Urinary bladder (tissue), 4 donors: Measurements from ENCODE around the gene LSM5. TPM values are rescaled to one million over a fixed set of nuclear protein-coding genes. Genes with fewer than 3 reads are reported as not detected.
A peak's percentile ranks its signal among the peaks of the same experiment; 100 is the strongest.

Experiments used
- DNase-seq: peaks from one replicate; pipeline ENCODE4 v3.0.0-alpha.2; 2015; ENCODE audit errors: extremely low spot score
- H3K27ac ChIP-seq: one replicate; pipeline ENCODE4 v1.5.1; 2013; ENCODE audit warnings: low read depth, mild to moderate bottlenecking, moderate library complexity
- H3K36me3 ChIP-seq: one replicate; pipeline ENCODE4 v1.6.1; 2013; ENCODE audit warnings: mild to moderate bottlenecking, moderate library complexity; ENCODE audit not compliant: insufficient read depth
- H3K4me1 ChIP-seq: one replicate; pipeline ENCODE4 v1.6.1; 2013; ENCODE audit warnings: mild to moderate bottlenecking, moderate library complexity; ENCODE audit not compliant: insufficient read depth
- H3K4me3 ChIP-seq: one replicate; pipeline ENCODE4 v1.5.1; 2013; ENCODE audit warnings: low read depth, low read length
- WGBS: extraction: QIAGEN DNeasy Blood & Tissue Kit; methylation state at CpG from one replicate; pipeline ENCODE4 v1.1.7; 2013; 5-methylcytosine and 5-hydroxymethylcytosine counted together
- polyA plus RNA-seq: library from polyadenylated mRNA; stranded (reverse); fragments of 200-250 nt; gene quantifications from one replicate; pipeline ENCODE4 v1.2.3, GENCODE V29; 2013
- total RNA-seq: library from RNA; depleted of rRNA; stranded (reverse); fragments of >200 nt; gene quantifications from one replicate; pipeline ENCODE4 v1.2.3, GENCODE V29; 2014
- donor health status: healthy with polysubstance abuse.
- donor health status: healthy.

Gene LSM5
- total RNA-seq (34.1 TPM), polyA plus RNA-seq (44.1 TPM)

DNA sequence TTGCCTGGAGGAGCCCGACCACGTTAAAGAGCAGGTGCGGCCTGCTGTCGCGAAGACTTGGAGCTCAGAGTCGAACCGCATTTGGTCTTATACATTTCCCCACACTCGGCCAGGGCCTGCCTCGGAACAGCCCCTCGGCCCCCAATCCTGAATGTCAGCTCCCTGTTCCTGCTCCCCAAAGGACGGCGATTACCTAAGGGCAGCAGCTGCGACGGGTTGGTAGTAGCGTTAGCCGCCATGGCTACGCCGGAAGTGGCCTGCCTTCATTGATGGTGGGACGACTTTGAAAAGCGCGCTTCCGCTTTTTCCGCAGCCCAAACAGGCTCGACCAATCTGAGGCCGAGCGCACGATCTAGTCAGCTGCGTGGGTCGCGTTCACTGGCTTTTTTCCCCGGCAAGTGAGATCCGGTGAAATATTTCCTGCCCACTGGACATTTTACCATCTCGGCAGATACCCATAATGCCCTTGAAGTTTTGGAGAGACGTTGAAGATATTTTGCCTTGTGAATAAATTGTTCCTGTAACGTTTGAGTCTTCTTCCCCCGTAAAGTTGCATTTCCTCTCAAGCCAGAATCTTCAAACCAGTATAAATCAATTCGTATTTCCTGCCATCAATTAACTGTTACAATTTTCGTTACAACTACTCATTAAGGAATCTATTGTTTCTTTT, at the start of gene LSM5:
LSM5 (minus strand) TSS at position 254 of the 670 bp plus-strand sequence; CDS start at position 239, 15 bp downstream.
- Histone ChIP-seq H3K4me3 (peak within 1 kb of the TSS; percentile 43), H3K4me1 (no peaks in the 10 kb centered on the region), H3K27ac (peak within 1 kb of the TSS; percentile 71), H3K36me3 (no peaks in the 10 kb centered on the region)
- under 1% methylated on average over 38 of the region's 38 CpGs for WGBS
- peak; percentile 90 for DNase-seq

DNA sequence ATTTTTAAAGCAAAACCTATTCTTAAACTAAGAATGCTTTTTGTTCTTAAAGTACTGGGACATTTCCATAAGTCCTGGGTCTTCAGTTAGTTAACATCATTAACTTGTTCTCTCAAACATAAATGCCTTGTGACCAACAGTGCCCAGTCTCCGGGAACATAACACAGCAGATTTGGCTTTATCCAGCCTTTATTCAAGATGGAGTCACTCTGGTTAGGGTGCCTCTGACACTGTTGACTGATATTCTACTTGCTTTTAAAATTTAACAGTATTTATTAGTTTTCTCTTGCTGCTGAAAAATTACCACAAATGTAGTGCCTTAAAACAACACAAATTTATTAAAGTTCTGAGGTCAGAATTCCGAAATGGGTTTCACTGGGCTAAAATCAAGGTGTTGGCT, 49.2 kb upstream of the LSM5 start:
- WGBS: 94% methylated on average over 2 of the region's 2 CpGs
- Histone ChIP-seq H3K27ac (no peak overlapping the region), H3K36me3 (peaks cover 1% of the 10 kb centered on the region), H3K4me3 (no peak overlapping the region), H3K4me1 (no peaks in the 10 kb centered on the region)
- no peak for DNase-seq

DNA sequence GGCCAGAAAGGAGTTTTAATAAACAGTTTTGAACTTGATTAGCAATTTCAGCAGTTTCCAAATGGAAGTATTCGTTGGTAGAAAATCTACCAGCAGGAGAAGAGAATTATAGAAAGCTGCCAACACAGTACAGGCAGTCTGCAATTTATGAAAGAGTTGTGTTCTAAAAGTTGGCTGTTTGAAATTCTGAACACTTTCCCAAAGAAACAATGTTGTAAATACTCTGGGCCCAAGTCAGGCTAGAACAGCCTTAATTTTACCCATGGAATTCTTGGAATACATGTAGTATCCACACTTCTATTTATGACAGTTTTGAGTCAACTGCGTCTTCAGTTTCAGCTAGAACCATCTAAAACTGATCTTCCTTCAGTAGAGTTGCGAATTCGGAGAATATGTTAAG, 47.6 kb upstream of the LSM5 start:
- no peak overlapping the region for H3K27ac ChIP-seq
- WGBS: 83% methylated on average over 4 of the region's 4 CpGs

DNA sequence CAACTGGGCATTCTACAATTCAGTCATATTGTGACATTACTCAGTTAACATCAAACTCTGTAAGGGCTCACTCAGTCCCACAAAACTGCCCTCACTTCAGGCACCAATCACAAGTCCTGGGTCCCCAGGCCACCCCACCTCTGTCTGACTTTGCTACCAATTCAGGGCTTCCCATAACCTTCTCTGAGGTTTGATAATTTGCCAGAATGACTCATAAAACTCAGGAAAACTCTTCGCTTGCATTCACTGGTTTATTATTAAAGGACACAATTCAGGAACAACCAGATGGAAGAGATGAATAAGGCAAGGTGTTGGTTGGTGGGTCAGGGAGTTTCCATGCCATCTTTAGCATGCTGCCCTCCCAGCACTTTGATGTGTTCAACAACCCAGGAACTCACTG, 46.4 kb upstream of the LSM5 start:
- no peak overlapping the region for H3K27ac ChIP-seq
- WGBS: 9% methylated on average over 1 of the region's 1 CpG

More for the DNA sequence above, 47.6 kb upstream of the LSM5 start:
- no peaks in the 10 kb centered on the region for H3K4me1 ChIP-seq
- no peaks in the 10 kb centered on the region for H3K36me3 ChIP-seq
- no peak for DNase-seq
- no peak overlapping the region for H3K4me3 ChIP-seq

DNA sequence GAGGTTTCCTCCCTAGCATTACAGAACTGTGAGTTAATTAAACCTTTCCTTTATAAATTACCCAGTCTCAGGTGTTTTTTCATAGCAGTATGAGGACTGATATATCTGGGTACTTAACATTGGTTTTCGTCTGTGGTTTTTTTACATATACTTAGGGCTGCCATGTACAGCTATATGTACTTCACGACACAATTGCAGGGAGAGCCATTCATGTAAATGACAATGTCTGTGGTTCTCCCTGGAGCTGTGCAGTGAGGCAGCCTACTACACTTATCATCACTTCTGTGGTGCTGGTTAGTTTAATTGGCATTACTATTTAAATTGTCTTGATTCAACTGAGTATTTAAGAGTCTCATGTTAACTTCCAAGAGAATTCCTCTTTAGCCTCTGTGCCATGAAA, 45.8 kb upstream of the LSM5 start:
- Histone ChIP-seq H3K4me1 (no peaks in the 10 kb centered on the region), H3K27ac (no peak overlapping the region), H3K36me3 (no peaks in the 10 kb centered on the region), H3K4me3 (no peak overlapping the region)
- WGBS: 98% methylated on average over 2 of the region's 2 CpGs
- no peak for DNase-seq

More for the DNA sequence above, 46.4 kb upstream of the LSM5 start:
- no peak overlapping the region for H3K4me3 ChIP-seq
- H3K4me1 ChIP-seq: no peaks in the 10 kb centered on the region
- H3K36me3 ChIP-seq: no peaks in the 10 kb centered on the region
- no peak for DNase-seq

DNA sequence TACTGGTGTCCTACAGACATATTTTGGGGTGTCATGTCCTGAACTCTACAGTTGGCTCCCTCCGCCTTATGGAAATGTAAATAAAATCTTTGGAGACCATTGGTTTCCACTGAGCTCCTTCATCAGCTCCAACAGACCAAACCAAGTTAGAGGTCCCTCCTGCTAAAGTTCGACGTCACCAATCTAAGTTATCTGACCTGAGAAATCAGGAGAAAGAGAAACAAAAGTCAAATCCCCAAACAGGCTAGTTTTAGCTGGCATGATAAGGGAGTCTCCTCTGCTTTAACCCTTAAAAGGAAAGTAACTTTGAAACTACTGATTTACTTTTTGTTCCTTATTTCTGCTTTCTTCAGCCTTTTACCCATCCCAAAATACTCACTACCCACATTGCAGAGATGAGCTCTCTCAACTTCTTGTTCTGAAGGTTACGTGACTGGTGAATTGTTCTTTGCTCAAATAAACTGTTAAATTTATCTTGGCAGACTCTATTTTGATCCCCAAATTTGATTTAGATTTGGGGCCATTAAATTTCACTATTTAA, 45.1 kb upstream of the LSM5 start:
- WGBS: 77% methylated on average over 4 of the region's 4 CpGs
- DNase-seq: no peak
- Histone ChIP-seq H3K27ac (no peak overlapping the region), H3K4me1 (no peaks in the 10 kb centered on the region), H3K4me3 (no peak overlapping the region), H3K36me3 (no peaks in the 10 kb centered on the region)

DNA sequence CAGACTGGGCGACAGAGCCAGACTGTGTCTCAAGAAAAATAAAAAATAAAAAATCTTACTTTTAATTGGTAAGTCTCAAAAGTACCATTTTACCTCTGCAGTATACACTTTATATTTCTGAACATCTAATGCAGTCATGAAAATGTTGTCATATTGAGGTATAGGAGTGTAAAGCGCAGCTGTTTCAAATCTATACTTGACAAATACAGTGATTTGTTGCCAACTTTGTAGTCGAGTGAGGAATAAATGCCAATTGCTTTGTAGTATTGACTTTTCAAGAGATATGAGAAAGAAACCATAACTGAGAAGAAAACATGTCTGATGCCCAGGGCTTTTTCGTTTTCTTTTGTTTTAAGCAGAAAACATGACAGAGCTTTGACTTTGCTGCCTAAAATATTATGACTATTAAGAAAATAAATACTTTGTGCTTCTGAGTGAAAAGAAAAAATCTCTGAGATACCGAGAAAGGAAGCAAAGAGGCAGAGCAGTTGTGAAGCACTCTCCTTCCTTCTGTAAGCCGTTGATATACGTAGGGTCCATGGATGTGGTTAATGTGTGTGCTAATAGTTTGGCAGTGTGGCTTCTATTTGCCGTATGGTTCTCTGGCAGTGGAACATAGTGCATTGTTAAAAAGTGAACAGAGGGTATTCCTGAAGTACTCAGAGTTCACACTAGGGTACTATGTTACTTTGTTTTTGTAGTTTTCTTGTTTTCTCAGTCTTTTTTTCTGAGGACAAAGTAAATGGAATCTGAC, 43.3 kb upstream of the LSM5 start:
- H3K4me3 ChIP-seq: no peak overlapping the region
- H3K27ac ChIP-seq: no peak overlapping the region
- H3K4me1 ChIP-seq: no peaks in the 10 kb centered on the region
- no peaks in the 10 kb centered on the region for H3K36me3 ChIP-seq
- 64% methylated on average over 8 of the region's 8 CpGs for WGBS
- DNase-seq: no peak

DNA sequence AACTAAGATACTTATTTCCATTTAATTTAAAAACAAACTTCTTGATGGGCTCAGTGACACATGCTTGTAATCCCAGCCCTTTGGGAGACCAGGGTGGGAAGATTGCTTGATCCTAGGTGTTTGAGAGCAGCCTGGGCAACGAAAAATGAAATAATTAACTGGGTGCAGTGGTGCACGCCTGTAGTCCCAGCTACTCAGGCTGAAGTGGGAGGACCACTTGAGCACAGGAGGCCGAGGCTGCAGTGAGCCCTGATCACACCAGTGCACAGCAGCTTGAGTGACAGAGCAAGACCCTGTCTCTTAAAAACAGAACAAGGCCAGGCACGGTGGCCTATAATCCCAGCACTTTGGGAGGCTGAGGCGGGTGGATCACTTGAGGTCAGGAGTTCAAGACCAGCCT, 42.5 kb upstream of the LSM5 start:
- no peak for DNase-seq
- H3K36me3 ChIP-seq: no peaks in the 10 kb centered on the region
- H3K4me3 ChIP-seq: no peak overlapping the region
- 86% methylated on average over 5 of the region's 5 CpGs for WGBS
- no peaks in the 10 kb centered on the region for H3K4me1 ChIP-seq
- H3K27ac ChIP-seq: no peak overlapping the region

DNA sequence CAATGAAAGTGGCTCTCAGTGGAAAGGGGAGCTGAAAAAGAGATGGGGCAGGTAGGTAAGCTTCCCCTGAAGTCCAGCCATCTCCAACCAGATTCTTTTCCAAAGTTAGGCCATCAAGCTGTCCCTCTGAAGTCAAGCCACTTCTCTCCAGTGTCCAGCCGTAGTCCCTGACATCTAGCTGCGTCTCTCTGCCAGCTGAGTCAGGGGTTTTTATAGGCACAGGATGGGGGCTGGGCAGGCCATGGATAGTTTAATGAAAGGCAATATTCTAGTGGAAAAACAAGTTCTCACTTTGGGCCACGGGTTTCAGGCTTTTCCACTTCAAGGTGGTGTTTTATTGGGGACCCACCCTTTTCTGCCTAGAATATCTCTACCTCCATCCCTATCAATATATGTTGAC, 41.9 kb upstream of the LSM5 start:
- Histone ChIP-seq H3K36me3 (no peaks in the 10 kb centered on the region), H3K4me3 (no peak overlapping the region), H3K27ac (no peak overlapping the region), H3K4me1 (no peaks in the 10 kb centered on the region)
- 86% methylated on average over 3 of the region's 3 CpGs for WGBS
- no peak for DNase-seq

DNA sequence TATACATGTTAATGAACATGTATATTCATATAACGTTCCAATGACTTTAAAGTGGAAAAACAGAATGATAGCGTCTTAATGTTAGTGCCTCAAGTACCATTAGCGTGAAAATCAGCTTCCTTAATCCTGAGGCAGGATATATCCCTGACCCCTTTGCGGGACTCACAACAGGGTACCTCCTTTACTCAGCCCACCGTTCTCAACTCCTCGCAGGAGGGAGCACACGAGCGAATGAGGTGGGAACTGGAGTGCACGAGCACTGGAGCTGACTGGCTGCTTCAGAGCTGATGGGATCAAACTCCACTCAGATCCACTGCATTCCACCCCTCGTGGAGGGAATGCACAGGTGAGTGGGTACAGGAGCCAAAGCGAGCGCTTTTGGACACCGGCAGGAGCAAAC, 41.2 kb upstream of the LSM5 start:
- no peak for DNase-seq
- Histone ChIP-seq H3K36me3 (no peaks in the 10 kb centered on the region), H3K4me1 (no peaks in the 10 kb centered on the region), H3K4me3 (no peak overlapping the region), H3K27ac (no peak overlapping the region)
- 94% methylated on average over 13 of the region's 13 CpGs for WGBS

DNA sequence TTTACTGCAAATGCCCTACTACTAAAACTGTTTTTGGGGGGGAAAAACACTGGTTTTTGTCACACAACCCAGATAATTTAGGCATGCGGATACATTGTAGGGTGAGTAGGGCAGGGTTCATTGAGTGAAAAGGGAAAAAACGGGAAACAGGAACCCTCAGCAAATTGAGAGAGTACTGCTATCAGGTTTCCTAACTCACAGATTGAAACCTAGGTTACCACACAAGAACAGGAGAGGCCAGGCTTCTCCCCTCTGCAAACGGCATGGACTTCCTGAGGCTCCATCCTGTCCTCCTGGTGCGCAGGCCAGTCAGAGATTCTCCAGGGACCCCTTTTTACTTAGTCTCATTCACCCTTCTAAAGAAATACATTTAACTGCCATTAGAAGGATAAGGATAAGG, 35.7 kb upstream of the LSM5 start:
- no peak overlapping the region for H3K4me3 ChIP-seq
- H3K27ac ChIP-seq: no peak overlapping the region
- 82% methylated on average over 4 of the region's 4 CpGs for WGBS
- no peaks in the 10 kb centered on the region for H3K36me3 ChIP-seq
- H3K4me1 ChIP-seq: peaks cover 5% of the 10 kb centered on the region
- DNase-seq: no peak

DNA sequence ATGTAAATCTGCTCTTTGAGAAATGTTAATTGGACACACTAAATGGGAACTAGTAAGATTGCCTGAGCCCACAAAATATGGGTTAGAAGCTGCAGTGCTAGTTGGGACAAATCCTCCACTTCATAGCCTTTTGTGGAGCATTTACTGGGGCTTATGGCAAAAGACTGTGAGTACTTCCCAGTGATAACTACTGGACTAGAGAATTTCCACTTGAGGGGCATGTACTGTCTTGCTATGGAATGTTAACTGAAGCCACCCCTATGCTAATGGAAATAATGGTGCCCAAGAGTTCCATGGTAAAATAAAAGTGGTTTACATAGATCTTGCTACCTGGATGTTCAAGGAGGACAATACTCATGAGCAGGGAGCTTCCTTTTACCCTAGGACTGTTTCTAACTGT, 34.5 kb upstream of the LSM5 start:
- Histone ChIP-seq H3K4me3 (no peak overlapping the region), H3K36me3 (no peaks in the 10 kb centered on the region), H3K4me1 (peaks cover 5% of the 10 kb centered on the region), H3K27ac (no peak overlapping the region)
- no peak for DNase-seq

DNA sequence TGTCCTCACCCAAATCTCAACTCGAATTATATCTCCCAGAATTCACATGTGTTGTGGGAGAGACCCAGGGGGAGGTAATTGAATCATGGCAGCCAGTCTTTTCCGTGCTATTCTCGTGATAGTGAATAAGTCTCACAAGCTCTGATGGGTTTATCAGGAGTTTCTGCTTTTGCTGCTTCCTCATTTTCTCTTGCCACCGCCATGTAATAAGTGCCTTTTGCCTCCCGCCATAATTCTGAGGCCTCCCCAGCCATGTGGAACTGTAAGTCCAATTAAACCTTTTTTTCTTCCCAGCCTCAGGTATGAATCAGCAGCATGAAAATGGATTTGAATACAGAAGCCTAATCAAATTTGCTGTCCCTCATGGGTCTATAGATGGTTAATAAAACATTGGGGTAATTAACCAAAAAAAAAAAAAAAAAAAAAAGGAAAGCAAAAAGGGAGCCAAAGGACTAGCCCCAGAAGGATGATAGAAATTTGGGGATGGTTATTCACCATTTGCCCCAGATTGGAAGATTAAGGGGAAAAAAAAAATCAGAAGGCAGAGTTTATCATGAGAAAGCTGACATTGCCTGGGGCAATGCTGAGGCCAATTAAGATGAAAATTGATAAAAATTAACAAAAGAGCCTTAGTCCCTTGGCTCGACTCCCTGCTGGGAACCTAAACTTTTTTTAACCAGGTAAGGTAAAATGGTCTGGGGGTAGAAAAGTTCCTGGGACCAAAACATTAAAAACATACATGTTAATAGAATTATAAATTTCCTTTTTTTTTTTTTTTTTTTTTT, 32.8 kb upstream of the LSM5 start:
- WGBS: 96% methylated on average over 6 of the region's 6 CpGs
- no peak for DNase-seq
- Histone ChIP-seq H3K27ac (no peak overlapping the region), H3K36me3 (no peaks in the 10 kb centered on the region), H3K4me1 (peaks cover 5% of the 10 kb centered on the region), H3K4me3 (no peak overlapping the region)
